ENCODE data around the gene VTI1A. TPM values are rescaled to one million over a fixed set of nuclear protein-coding genes. Genes with fewer than 3 reads are reported as not detected.

VTI1A gene
- total RNA-seq, 6 donors from 2014 or later, result 29.5 to 247 (median 43.0) TPM

- DNase-seq (no peak), ATAC-seq (ENCODE audit: low FRiP score in 2 of 2) (no peak)
- no peak overlapping the region for H3K27ac ChIP-seq
- TF ChIP-seq POLR2AphosphoS5 (IDR thresholded peaks at IDR 0.05), result no peak
- TF ChIP-seq CTCF (IDR thresholded peaks at IDR 0.05), result no peak
- TF ChIP-seq POLR2A (IDR thresholded peaks at IDR 0.05), result no peak
- no peak for TF ChIP-seq EP300 (IDR thresholded peaks at IDR 0.05)
- no peaks in the 10 kb centered on the region for H3K27me3 ChIP-seq
- H3K9me3 ChIP-seq, result no peaks in the 10 kb centered on the region
- WGBS, 2 donors, result 69 to 86% methylated on average over 2 of the region's 2 CpGs
- no peaks in the 10 kb centered on the region for H3K36me3 ChIP-seq
- no peak overlapping the region for H3K4me3 ChIP-seq
- H3K4me1 ChIP-seq, result no peaks in the 10 kb centered on the region
Observed at GRCh38 chr10:112758961-112759360, 311.9 kb downstream of the VTI1A start.

DNA sequence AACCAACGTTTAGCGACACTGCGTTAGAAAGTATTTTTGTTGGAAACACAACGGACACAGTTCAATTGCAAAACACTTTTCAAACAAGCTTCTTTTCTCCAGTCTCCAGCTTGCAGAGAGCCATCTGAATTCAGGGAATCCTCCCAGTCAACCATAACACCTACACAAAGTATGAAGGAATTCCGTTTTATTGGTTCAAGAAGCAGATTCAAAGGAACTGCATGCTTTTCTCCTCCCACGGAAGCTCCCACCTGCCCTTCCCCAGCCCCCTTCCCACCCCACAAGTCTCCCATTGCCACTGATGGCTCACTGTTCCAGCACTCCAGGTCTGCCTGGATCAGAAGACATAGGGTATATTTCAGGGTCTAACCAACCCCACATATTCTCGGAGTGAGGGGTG is 312.5 kb downstream of the VTI1A start:
- no peak for DNase-seq
- no peak for ATAC-seq (ENCODE audit: low FRiP score in 2 of 2)
- H3K36me3 ChIP-seq, result no peaks in the 10 kb centered on the region
- 93% methylated on average over 7 of the region's 7 CpGs for WGBS, 2 donors
- H3K4me1 ChIP-seq, result no peaks in the 10 kb centered on the region
- TF ChIP-seq EP300 (IDR thresholded peaks at IDR 0.05) (no peak), POLR2A (IDR thresholded peaks at IDR 0.05) (no peak), POLR2AphosphoS5 (IDR thresholded peaks at IDR 0.05) (no peak), CTCF (IDR thresholded peaks at IDR 0.05) (no peak)
- no peak overlapping the region for H3K27ac ChIP-seq
- no peak overlapping the region for H3K4me3 ChIP-seq
- no peaks in the 10 kb centered on the region for H3K27me3 ChIP-seq
- H3K9me3 ChIP-seq, result no peaks in the 10 kb centered on the region

DNA sequence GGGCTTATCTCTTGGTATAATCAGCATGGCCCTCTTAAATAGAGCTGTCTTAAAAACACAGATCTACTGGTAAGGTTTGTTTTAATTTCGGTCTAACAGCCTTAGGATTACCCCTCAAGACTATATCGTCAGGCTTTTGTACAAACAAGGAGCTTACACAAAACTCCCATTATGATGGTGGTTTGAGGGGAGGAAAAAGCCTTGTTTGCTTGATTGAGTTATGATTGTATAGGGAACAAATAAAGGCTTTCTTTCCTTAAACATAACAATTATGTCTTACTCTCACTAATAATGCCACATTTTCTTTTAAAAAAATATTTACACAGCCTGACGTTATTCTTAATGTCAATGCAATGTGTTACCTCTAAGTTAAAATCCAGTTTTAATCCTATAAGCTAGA is 314.2 kb downstream of the VTI1A start:
- Histone ChIP-seq H3K4me3 (no peak overlapping the region), H3K4me1 (no peaks in the 10 kb centered on the region), H3K9me3 (no peaks in the 10 kb centered on the region), H3K27me3 (no peaks in the 10 kb centered on the region), H3K27ac (no peak overlapping the region), H3K36me3 (no peaks in the 10 kb centered on the region)
- DNase-seq, result no peak
- WGBS, 2 donors, result 92 to 97% methylated on average over 3 of the region's 3 CpGs
- ATAC-seq (ENCODE audit: low FRiP score in 2 of 2), result no peak
- TF ChIP-seq CTCF (IDR thresholded peaks at IDR 0.05) (no peak), POLR2A (IDR thresholded peaks at IDR 0.05) (no peak), POLR2AphosphoS5 (IDR thresholded peaks at IDR 0.05) (no peak), EP300 (IDR thresholded peaks at IDR 0.05) (no peak)

- no peaks in the 10 kb centered on the region for H3K4me1 ChIP-seq
- no peak for DNase-seq
- no peaks in the 10 kb centered on the region for H3K36me3 ChIP-seq
- H3K4me3 ChIP-seq, result no peak overlapping the region
- H3K27me3 ChIP-seq, result no peaks in the 10 kb centered on the region
- no peaks in the 10 kb centered on the region for H3K9me3 ChIP-seq
- no peak for TF ChIP-seq EP300 (IDR thresholded peaks at IDR 0.05)
- no peak for TF ChIP-seq POLR2AphosphoS5 (IDR thresholded peaks at IDR 0.05)
- no peak for TF ChIP-seq POLR2A (IDR thresholded peaks at IDR 0.05)
- no peak for TF ChIP-seq CTCF (IDR thresholded peaks at IDR 0.05)
- H3K27ac ChIP-seq, result no peak overlapping the region
- no peak for ATAC-seq (ENCODE audit: low FRiP score in 2 of 2)
- 97 to 99% methylated on average over 11 of the region's 11 CpGs for WGBS, 2 donors
Observed at GRCh38 chr10:112763916-112764520, 317.0 kb downstream of the VTI1A start.

DNA sequence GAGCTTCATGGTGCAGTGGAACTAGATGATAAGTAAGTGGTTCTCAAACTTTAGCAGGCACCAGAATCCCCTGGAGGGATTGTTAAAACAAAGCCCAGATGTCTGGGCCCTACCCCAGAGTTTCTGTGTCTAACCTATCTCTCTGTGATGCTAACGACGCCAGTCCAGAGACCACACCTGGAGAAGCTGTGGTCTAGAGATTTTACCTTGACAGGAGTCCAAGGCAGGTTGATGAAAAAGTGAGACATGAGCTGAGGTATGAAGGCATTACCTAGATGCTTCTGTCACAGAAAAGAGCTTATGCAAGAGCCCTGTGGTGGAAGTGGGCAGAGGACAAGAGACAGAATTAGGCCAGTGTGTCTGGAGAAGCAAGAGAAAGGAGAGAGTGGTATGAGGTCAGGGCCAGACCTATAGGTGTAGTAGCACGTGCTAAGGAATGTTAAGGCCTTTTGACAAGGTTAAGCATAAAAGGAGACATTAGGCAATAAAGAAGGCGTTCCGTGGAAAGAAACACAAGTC is 318.8 kb downstream of the VTI1A start:
- no peaks in the 10 kb centered on the region for H3K36me3 ChIP-seq
- 89 to 91% methylated on average over 5 of the region's 5 CpGs for WGBS, 2 donors
- DNase-seq (no peak), ATAC-seq (ENCODE audit: low FRiP score in 2 of 2) (no peak)
- H3K9me3 ChIP-seq, result no peaks in the 10 kb centered on the region
- no peak overlapping the region for H3K27ac ChIP-seq
- H3K27me3 ChIP-seq, result no peaks in the 10 kb centered on the region
- no peaks in the 10 kb centered on the region for H3K4me1 ChIP-seq
- no peak overlapping the region for H3K4me3 ChIP-seq
- TF ChIP-seq POLR2AphosphoS5 (IDR thresholded peaks at IDR 0.05) (no peak), CTCF (IDR thresholded peaks at IDR 0.05) (no peak), POLR2A (IDR thresholded peaks at IDR 0.05) (no peak), EP300 (IDR thresholded peaks at IDR 0.05) (no peak)

Data from upper lobe of left lung (tissue), 6 donors.